H1 (cell line): ENCODE measurements around the gene TAS2R38.

Experiments
- ASH2L ChIP-seq: fragments of 200-600, 300-600 bp; sonication (generic); IDR thresholded peaks from one replicate; pipeline ENCODE4 v1.7.1; 2017; ENCODE audit warnings: low read length
- CHD2 ChIP-seq: IDR thresholded peaks from 2 replicates; pipeline ENCODE4 v1.6.1; 2012; ENCODE audit warnings: low read length, improper control_type of control experiment
- CREB1 ChIP-seq: IDR thresholded peaks from 2 replicates; pipeline ENCODE4 v1.6.1; 2012; ENCODE audit warnings: inconsistent platforms
- JUN ChIP-seq: IDR thresholded peaks from 2 replicates; pipeline ENCODE4 v1.6.1; 2011; ENCODE audit warnings: low read depth, mild to moderate bottlenecking, improper control_type of control experiment, low read length
- JUND ChIP-seq: IDR thresholded peaks from 2 replicates; pipeline ENCODE4 v1.6.1; 2011; ENCODE audit warnings: mild to moderate bottlenecking, improper control_type of control experiment, low read length
- SIN3A ChIP-seq, 2 experiments: IDR thresholded peaks in 1 of 2; conservative IDR thresholded peaks in 1 of 2; 2 replicates each; pipeline ENCODE4 v1.6.1; 2011 to 2012; ENCODE audit warnings: low read length in 2 of 2, improper control_type of control experiment in 1 of 2, low read depth in 1 of 2, mild to moderate bottlenecking in 1 of 2
- TCF12 ChIP-seq: IDR thresholded peaks from 2 replicates; pipeline ENCODE4 v1.6.1; 2011; ENCODE audit warnings: low read depth, mild to moderate bottlenecking, low read length
- TF ChIP-seq, protein P1 (sequence below), 3 experiments: IDR thresholded peaks; 1 replicate in 2 of 3; 2 replicates in 1 of 3; pipeline versions ENCODE4 v1.5.1 to v1.6.1; 2011; ENCODE audit warnings: low read length in 3 of 3, mild to moderate bottlenecking in 3 of 3, inconsistent platforms in 2 of 3, low read depth in 1 of 3, moderate library complexity in 1 of 3; ENCODE audit not compliant: insufficient read depth in 1 of 3; ENCODE audit errors: control extremely low read depth in 1 of 3

DNA sequence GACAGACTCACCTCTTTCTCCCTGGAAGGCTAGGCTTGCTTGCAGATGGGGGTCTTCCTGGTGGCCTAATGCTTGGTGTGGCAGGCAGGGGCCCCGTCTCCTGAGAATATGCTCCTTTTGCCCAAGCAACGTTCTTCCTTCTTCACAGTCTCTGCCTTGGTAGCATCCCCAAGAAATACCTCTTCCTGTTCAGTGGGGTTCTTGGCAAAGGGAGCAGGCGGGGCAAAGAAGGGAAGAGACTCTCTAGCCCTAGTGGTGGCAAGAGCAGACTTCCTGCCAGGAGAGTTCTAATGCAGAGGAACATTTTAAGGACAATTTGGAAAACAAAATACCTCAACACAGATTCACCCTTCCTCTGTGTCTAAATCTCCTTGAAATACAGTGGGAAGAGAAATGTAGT, 26.8 kb downstream of the TAS2R38 start, which contains the start of gene CLEC5A:
- no peak for TF ChIP-seq CHD2
- TF ChIP-seq SIN3A (conservative IDR thresholded peaks at IDR 0.05 in 1 of 2, IDR thresholded peaks at IDR 0.05 in 1 of 2; ENCODE audit: low read depth in 1 of 2, low read length in 2 of 2): no peak
- no peak for TF ChIP-seq TCF12
- no peak for TF ChIP-seq ASH2L
- no peak for TF ChIP-seq CREB1
- no peak for TF ChIP-seq JUND
- TF ChIP-seq JUN: no peak
- TF ChIP-seq, protein P1, sequence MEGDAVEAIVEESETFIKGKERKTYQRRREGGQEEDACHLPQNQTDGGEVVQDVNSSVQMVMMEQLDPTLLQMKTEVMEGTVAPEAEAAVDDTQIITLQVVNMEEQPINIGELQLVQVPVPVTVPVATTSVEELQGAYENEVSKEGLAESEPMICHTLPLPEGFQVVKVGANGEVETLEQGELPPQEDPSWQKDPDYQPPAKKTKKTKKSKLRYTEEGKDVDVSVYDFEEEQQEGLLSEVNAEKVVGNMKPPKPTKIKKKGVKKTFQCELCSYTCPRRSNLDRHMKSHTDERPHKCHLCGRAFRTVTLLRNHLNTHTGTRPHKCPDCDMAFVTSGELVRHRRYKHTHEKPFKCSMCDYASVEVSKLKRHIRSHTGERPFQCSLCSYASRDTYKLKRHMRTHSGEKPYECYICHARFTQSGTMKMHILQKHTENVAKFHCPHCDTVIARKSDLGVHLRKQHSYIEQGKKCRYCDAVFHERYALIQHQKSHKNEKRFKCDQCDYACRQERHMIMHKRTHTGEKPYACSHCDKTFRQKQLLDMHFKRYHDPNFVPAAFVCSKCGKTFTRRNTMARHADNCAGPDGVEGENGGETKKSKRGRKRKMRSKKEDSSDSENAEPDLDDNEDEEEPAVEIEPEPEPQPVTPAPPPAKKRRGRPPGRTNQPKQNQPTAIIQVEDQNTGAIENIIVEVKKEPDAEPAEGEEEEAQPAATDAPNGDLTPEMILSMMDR (IDR thresholded peaks at IDR 0.05; ENCODE audit: control extremely low read depth in 1 of 3, insufficient read depth in 1 of 3, low read depth in 1 of 3, low read length in 3 of 3): no peak
